Measurements from ENCODE around the gene CPHXL2. TPM values are rescaled to one million over a fixed set of nuclear protein-coding genes. Genes with fewer than 3 reads are reported as not detected.

Gene CPHXL2
- not detected in 2 replicates for total RNA-seq

GRCh38 chr16:75676909-75677308 is at the start of gene CPHXL2:
Gene CPHXL2, minus strand, starts transcription at chr16:75677009. Its CDS starts 10 bp downstream, at chr16:75676999.

DNA sequence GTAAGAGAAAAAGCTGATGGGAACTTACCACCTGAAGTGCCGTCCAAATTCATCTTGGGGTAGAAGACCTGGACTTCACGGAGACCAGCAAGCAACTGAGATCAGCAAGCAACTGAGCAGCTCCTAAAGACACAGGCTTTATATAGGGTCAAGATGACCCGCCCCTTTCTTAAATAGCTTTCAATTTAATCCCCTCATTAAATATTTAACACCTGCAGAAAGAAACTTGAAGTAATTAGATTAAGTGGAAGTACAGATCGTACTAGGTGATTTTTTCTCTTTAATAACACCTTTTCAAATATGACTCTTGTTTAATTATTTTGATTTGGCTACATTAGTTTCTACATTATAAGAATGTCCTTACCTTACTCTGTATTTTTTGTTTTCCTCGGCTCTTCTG is 49.6 kb upstream of the CPHXL2 start, which contains the start of gene CPHXL:
CPHXL (minus strand) TSS at position 101 of the 400 bp plus-strand sequence; CDS start at position 53, 48 bp downstream.

GRCh38 chr16:75701361-75701760 is 24.6 kb upstream of the CPHXL2 start, which contains the start of gene DUXB:
Gene DUXB, minus strand, starts transcription at chr16:75701461. Its CDS starts 43 bp downstream, at chr16:75701418.

GRCh38 chr16:75647492-75648264 is 29.1 kb downstream of the CPHXL2 start, which contains the start of the genes KARS1 and TERF2IP:
Gene KARS1, minus strand, starts transcription at chr16:75647665. Its CDS starts 26 bp downstream, at chr16:75647639.
Gene TERF2IP, plus strand, starts transcription at chr16:75647773. Its CDS starts 110 bp downstream, at chr16:75647883.

GRCh38 chr16:75622761-75623605 is 53.8 kb downstream of the CPHXL2 start, which contains the start of gene ADAT1:
Gene ADAT1, minus strand, starts transcription at chr16:75623281. Its CDS starts 2,482 bp downstream, at chr16:75620799.

Other genes with a start within 250 kb of the CPHXL2 start
- gene CFDP1, start 243.5 kb downstream of the CPHXL2 start, total RNA-seq = 41.1 and 51.1 TPM in 2 replicates
- 45.2 and 45.4 TPM in 2 replicates for gene TMEM170A, start 212.3 kb downstream of the CPHXL2 start, total RNA-seq
- gene CHST6, start 181.6 kb downstream of the CPHXL2 start, total RNA-seq = 0.34 and 0.43 TPM in 2 replicates
- gene CHST5, start 140.9 kb downstream of the CPHXL2 start, total RNA-seq = under 0.01 and 0.09 TPM in 2 replicates
- gene TMEM231, start 120.8 kb downstream of the CPHXL2 start, total RNA-seq = 6.4 and 6.6 TPM in 2 replicates
- 80.6 and 108 TPM in 2 replicates for gene GABARAPL2, start 110.6 kb downstream of the CPHXL2 start, total RNA-seq
- 56.5 and 66.0 TPM in 2 replicates for gene ADAT1, start 53.7 kb downstream of the CPHXL2 start, total RNA-seq
- gene KARS1, start 29.3 kb downstream of the CPHXL2 start, total RNA-seq = 125 and 159 TPM in 2 replicates
- gene TERF2IP, start 29.2 kb downstream of the CPHXL2 start, total RNA-seq = 36.0 and 38.5 TPM in 2 replicates
- gene DUXB, start 24.5 kb upstream of the CPHXL2 start, total RNA-seq = not detected in 2 replicates
- not detected in 2 replicates for gene CPHXL, start 49.5 kb upstream of the CPHXL2 start, total RNA-seq